DMS153 (cell line): ENCODE data around the gene MAP3K21.

Experiments
- DNase-seq: peaks from one replicate; lab custom pipeline; 2025; lab: John Stamatoyannopoulos, UW

Gene MAP3K21

GRCh38 chr1:233390842-233391737 is 63.6 kb downstream of the MAP3K21 start:
- DNase-seq: no peak

GRCh38 chr1:233393084-233393840 is 65.7 kb downstream of the MAP3K21 start:
- no peak for DNase-seq

GRCh38 chr1:233393926-233394680 is 66.6 kb downstream of the MAP3K21 start:
- no peak for DNase-seq

GRCh38 chr1:233394860-233395717 is 67.6 kb downstream of the MAP3K21 start:
- peak; percentile 2 for DNase-seq

- DNase-seq: no peak
These were observed 68.5 kb downstream of the MAP3K21 start for GRCh38 chr1:233395863-233396646.

GRCh38 chr1:233406339-233406960 is 78.9 kb downstream of the MAP3K21 start:
- no peak for DNase-seq

GRCh38 chr1:233406994-233407631 is 79.6 kb downstream of the MAP3K21 start:
- no peak for DNase-seq

- DNase-seq: no peak
These were observed 82.0 kb downstream of the MAP3K21 start for GRCh38 chr1:233409540-233409939.

- DNase-seq: no peak
These were observed 83.4 kb downstream of the MAP3K21 start for GRCh38 chr1:233410906-233411305.

GRCh38 chr1:233412812-233413211 is 85.3 kb downstream of the MAP3K21 start:
- DNase-seq: no peak

GRCh38 chr1:233421293-233421692 is 93.8 kb downstream of the MAP3K21 start:
- no peak for DNase-seq

- DNase-seq: no peak
These were observed 97.3 kb downstream of the MAP3K21 start for GRCh38 chr1:233424779-233425178.

- DNase-seq: no peak
These were observed 100.4 kb downstream of the MAP3K21 start for GRCh38 chr1:233427907-233428306.

GRCh38 chr1:233431753-233432403 is 104.4 kb downstream of the MAP3K21 start:
- DNase-seq: no peak

- DNase-seq: no peak
These were observed 105.4 kb downstream of the MAP3K21 start for GRCh38 chr1:233432916-233433315.

GRCh38 chr1:233433436-233434210 is 106.1 kb downstream of the MAP3K21 start:
- DNase-seq: no peak
